NCI-H1105 treated with DMSO at 0.1 percent for 48 hours (cell line): ENCODE measurements around the gene CAND2.
A peak's percentile ranks its signal among the peaks of the same experiment; 100 is the strongest.

Source experiments
- DNase-seq: peaks from one replicate; lab custom pipeline; 2025; lab: John Stamatoyannopoulos, UW

Gene CAND2

DNA sequence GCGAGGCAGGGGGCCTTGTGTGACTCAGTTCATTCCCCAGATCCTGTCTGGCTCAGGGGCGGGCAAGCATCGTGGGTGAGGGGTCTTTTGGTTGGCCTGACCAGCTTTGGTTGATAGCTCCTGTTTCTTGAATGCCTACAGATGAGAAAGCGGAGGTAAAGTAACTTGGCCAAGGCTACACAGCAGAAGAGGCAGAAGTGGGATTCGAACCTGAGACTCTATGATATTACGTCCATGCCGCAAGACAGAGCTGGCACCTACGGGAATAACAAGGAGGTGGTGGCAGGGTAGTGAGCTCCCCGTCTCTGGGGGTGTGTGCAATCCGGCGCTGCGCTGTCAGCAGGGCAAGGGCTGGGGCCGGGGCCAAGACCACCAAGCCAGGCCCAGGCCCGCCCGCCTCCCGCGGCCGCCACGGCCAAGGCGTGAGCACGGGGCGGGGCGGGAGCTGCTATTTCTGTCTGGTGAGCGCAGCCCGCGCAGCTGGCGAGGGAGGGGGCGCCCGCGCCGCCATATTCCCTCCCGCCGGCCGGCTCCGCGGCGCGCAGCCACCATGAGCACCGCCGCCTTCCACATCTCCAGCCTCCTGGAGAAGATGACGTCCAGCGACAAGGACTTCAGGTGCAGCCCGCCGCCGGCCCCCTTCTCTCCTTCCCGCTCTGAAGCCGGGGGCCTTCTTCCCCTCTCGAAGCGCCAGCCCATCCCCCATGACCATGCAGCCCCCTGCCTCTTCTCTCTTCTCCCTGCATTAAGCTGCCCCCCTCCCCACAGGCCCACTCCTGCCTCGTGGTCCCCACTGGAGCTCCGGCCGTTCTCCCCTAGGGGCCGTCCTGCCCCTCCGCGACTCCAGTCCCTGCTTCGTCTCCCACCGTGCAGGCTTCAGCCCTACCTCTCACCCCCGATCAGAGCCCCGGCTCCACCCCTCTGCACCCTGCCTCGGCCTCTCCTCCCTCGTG is at the start of gene CAND2:
Gene CAND2, plus strand, starts transcription at position 510 of the 953 bp plus-strand sequence. Its CDS starts 41 bp downstream, at position 551.
- DNase-seq, result peak; percentile 30

GRCh38 chr3:12748477-12748876 is 48.0 kb upstream of the CAND2 start:
- no peak for DNase-seq

DNA sequence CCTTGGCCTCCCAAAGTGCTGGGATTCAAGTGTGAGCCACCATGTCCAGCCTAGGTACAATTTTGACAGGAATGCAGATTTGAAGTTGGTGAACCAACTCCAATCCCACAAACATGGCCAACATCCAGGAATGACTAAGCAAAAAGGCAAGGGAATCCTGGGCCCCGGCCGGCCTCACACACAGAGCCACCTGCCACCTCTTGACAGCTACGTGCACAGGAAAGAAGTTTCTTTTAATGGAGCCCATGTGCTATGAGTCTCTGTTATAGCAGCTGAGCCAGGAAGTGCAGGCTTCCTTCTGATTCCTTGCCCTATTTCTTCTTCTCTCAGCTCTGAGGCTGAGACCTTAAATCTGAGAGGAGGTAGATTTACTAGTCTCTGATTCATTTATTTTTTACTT is 46.3 kb upstream of the CAND2 start:
- DNase-seq, result no peak

- no peak for DNase-seq
These were observed 45.8 kb upstream of the CAND2 start for GRCh38 chr3:12750658-12751071.

DNA sequence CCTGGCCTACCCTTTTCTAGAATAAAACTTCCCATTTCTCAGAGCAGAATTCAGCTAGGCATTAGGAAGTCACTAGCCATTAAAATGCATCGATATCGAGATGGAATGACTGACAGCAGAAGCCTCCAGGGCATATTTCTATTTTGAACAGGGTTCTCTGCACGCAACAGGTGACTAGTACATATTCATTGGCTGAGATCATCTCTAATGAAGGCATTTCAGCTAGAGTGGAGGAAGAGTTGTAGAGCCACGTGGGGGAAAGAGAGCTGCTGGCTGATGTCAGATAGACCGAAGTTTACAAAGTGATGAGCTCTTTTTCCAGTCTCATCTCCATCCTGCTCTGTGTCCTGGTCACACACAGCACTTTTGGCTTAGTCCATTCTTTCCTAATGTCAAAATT is 44.9 kb upstream of the CAND2 start:
- no peak for DNase-seq

DNA sequence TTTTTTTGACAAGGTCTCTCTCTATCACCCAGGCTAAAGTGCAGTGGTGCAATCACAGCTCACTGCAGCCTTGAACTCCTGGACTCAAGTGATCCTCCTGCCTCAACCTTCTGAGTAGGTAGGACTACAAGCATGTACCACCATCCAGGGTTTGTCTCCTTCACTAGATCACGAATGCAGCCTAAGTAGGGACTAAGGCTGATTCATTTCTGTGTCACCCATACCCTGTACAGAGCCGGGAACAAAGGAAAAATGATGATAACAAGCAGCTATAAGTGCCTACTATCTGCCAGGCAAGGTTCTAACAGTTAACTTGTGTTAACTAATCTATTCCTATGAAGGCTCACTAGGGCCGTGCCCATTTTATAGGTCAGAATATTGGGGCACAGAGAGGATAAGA is 44.4 kb upstream of the CAND2 start:
- DNase-seq, result no peak

- DNase-seq, result no peak
These were observed 43.7 kb upstream of the CAND2 start for GRCh38 chr3:12752809-12753208.

- DNase-seq, result no peak
These were observed 43.0 kb upstream of the CAND2 start for GRCh38 chr3:12753275-12754028.

- no peak for DNase-seq
These were observed 42.2 kb upstream of the CAND2 start for GRCh38 chr3:12754313-12754712.

DNA sequence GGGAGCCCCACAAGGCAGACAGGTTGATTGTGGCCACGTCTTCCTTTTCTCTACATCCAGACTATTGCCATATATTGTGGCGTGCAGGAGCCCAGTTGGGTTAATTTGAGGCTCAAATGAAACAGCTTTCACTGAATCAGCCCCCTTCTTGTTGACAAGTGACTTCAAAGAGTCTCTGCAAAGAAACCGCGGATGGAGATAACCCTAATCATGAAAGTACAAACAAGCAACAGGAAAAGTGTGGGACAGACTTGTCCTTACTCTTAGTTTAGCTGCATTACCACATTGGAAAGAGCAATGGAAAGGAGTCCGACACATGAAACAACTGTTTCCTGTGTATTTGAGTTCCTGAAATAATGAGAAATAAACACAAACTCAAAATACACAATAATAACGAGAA is 40.7 kb upstream of the CAND2 start:
- no peak for DNase-seq

GRCh38 chr3:12756175-12756574 is 40.3 kb upstream of the CAND2 start:
- no peak for DNase-seq

DNA sequence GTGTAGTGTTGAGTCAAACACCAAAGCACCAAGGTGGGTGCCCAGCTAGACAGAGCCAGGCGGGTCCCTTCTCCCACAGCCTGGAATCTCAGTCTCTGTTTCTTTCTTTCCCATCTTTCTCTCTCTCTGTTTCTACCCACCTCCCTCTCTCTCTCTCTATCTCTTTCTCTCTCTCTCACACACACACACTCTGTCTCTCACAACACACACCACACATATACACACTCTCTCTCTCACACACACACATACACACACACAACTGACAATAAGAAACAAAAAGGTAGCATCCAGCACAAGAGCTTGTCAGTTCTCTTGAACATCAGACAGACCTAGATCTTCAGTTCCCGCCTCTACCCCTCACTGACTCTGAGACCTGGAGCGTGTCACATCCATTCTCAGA is 39.8 kb upstream of the CAND2 start:
- no peak for DNase-seq

DNA sequence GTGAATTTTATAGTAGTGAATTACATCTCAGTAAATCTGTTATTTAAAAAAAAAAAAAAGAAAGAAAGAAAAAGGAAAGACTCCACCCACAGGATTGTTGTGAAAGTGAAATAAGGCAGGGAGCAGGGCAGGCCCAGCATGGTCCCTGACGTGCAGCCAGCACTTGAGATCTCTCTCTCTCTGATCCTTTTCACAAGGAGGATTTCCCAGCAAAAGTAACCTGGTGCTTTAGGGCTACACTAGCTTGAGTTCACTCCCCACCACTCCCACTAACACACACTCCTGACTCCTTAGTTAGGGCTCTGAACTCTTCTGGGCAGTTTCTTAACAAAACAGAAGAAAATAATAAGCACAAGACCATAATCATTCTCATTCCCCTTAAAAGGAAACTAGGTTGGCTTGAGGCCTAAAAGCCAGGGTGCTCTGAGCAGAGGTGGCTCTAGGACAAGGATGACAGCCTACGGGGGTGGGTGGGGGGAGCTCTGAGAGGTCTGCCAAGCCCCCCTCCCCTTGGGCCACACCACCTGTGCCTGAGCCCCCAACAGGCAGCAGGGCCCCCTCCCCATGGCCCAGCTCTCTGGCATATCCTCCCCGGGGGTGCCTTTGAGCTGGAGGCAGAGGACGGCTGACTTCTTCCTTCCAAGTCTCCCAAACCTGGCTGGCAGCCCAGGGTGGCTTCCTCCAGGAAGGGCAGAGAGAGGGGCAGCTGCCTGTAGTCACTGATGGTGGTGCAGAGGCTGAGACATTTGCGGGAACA is 38.3 kb upstream of the CAND2 start:
- DNase-seq, result peak; percentile 1

DNA sequence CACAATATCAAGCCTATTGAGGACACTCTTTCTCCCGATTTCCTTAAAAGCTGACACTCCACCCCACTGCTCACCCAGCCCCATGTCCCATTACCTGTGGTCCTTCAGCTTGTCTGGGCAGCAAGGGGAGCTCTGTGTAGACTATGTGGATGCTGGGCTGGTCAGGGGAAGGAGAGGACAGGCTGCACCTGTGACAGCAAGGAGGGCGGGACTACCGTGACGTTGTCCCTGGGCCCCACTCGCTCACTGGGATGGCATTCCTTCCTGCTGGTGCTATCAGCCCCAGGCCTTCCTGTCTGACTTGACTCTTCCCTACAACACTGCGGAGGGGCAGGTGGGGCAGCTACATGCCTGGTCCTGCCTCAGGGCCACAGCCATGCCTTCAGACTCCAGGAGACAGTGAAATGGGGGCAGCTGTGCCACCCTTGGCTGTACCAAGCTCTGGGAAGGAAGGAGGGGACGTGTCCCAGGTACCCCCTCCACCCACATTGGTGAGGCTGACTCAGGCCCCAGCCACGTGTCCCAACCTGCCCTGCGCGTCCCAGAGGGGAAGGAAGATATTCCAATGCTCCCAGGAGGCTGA is 37.3 kb upstream of the CAND2 start, which contains the start of gene TMEM40:
Gene TMEM40, minus strand, starts transcription at position 163 of the 583 bp plus-strand sequence. CDS start 9,427 bp downstream, outside the sequence.
- DNase-seq, result no peak

DNA sequence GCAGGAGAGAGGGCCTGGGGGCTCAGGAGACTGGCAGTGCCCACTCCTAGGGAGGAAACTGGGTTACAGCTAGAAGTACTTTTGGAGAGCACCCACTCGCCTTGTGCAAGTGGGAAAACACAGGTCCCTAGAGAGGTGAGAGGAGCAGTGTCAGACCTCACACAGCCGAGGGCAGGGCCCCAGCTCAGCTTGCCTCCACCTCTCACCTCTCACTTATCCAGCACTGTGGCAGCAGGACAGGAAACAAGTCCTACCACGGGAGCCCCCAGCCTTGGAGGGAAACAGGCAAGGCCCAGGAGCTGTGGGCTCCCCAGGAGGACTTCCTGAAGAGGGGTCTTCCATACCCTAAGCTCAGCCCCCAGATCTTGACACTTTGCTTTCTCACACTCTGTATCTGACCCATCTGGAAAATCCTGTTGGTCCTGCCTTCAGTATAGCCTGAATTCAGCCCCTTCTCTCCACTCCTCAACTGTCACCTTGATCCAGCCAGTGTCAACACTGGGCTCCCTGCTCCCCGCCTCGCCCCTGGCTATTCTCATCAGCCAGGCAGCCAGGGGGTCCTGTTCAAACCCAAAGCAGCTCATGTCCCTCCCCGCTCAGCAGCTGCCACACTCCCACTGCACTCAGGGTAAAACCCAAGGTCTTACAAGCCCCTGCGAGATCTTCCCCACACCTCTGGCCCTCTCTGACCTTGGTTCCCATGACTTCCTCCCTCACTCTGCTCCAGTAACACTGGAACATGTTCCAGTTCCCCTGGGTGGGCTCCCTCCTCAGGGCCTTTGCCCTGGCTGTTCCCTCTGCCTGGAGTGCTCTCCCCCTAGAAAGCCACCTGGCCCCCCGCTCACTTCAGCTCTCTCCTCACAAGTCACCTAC is 36.6 kb upstream of the CAND2 start:
- no peak for DNase-seq

GRCh38 chr3:12764171-12764776 is 32.2 kb upstream of the CAND2 start:
- no peak for DNase-seq

DNA sequence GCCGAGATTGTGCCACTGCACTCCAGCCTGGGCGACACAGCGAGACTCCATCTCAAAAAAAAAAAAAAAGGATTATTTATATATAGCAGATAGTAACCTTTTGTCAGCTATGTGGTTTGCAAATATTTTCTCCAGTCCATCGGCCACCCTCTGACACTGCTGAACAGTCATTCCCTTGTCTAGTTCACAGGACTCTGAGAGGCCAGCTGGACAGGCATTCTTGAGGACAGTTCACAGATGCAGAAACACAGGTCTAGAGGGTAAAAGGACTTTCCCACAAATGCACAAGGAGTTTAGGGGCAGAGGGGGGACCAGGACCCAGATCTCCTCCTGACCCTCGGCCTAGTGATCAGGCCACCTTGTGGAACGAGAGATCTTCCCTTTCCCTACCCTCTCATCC is 29.9 kb upstream of the CAND2 start:
- no peak for DNase-seq

DNA sequence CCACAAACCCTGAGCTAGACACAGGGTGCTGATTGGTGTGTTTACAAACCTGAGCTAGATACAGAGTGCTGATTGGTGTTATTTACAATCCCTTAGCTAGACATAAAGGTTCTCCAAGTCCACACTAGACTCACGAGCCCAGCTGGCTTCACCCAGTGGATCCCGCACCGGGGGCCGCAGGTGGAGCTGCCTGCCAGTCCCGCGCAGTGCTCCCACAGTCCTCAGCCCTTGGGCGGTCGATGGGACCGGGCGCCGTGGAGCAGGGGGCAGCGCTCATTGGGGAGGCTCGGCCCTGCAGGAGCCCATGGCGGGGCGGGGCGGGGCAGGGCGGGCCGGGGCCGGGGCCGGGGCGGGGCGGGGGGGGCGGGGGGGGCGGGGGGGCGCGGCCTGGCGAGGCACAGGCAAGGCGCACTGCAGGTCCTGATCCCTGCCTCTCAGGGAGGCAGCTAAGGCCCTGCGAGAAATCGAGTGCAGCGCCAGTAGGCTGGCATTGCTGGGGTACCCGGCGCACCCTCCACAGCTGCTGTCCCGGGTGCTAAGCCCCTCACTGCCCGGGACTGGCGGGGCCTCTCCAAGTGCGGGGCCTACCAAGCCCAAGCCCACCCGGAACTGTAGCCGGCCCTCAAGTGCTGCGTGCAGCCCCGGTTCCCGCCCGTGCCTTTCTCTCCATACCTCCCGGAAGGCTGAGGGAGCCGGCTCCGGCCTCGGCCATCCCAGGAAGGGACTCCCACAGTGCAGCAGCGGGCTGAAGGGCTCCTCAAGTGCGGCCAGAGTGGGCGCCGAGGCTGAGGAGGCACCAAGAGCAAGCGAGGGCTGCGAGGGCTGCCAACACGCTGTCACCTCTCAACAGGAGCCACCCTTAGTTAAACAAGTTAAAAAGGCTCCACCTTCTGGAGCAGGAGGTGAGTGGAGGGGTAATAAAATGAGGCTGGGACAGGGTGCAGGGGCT is 27.6 kb upstream of the CAND2 start:
- DNase-seq, result no peak

DNA sequence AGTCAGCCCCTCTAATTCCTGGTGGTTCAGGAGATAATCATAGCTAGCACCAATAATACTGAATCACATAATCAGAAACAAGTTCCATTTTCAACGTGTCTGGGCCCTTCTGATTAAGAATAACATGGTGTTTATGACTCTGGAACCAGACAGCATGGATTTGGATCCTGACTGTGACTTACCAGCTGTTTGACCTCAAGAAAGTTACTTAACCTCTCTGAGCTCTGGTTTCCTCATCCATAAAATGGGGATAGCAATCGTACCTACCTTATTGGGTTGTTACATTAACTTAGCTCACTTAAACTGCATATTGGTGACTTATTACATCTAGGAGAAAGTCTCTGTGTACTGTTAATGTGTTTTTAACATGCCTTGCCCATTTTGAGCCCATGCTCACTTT is 26.7 kb upstream of the CAND2 start:
- no peak for DNase-seq
